HG03565 (cell line): ENCODE results near the gene XRCC1.

Experiments
- ATAC-seq: cut with Tn5 transposase; IDR thresholded peaks from one replicate; pipeline ENCODE4 v1.9.1; 2021; ENCODE audit warnings: mild to moderate bottlenecking, moderate library complexity; ENCODE audit not compliant: unreplicated experiment

XRCC1 gene

GRCh38 chr19:43582495-43582894 lies 7.2 kb upstream of the XRCC1 start:
- ATAC-seq = no peak

DNA sequence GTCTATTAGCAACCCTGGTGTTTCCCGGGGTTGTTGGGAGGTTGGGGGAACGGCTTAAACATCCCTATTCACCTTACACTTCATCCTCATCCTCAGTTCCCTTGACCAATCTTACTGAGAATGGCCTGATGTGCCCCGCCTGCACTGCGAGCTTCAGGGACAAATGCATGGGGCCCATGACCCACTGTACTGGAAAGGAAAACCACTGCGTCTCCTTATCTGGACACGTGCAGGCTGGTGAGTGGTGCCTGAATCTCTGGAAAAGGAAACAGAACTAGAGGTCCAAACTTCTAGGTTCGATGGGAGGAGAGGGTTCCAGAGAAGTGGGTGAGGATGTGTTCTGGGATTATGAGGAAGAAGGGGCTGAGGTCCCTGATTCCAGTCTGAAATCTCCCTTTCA lies 6.1 kb upstream of the XRCC1 start:
- no peak for ATAC-seq

DNA sequence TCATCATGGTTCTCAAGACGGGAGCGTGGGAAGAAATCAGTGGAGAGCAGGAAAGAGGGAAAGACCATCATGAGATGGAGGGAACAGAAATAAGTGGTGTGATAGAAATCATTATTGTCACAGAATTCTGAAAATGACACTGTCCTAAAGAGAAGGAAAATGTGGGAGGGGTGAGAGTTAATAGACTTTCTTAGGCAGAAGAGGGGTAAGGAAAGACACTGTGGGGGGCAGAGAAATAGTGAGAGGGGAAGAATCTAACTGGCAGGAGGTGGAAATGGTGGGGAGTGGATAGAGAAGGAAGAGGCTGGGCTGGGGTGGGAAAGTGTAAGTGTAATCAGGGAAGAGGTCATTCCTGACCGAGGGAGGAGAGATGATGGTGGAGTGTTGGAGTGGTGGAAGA lies 3.5 kb upstream of the XRCC1 start:
- no peak for ATAC-seq

- no peak for ATAC-seq
These were observed 890 bp upstream of the XRCC1 start for GRCh38 chr19:43575955-43576878.

GRCh38 chr19:43574424-43575155 lies 737 bp downstream of the XRCC1 start:
- no peak for ATAC-seq

DNA sequence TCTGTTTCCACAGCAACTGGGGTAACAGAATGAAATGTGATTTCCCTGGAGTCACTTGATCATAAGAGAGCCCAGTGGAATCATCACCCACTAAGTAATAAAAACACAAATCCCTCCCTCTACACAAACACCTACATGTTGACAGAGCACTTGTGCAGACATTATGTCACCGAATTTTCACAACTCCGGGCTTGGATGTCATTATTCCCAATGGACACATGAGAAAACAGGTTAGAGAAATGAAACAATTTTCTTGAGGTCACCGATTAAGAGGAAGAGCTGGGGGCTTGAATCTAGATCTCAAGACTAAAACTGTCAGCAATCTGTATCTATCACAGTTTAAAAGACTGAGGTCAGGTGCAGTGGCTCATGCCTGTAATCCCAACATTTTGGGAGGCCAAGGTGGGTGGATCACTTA lies 3.1 kb downstream of the XRCC1 start:
- no peak for ATAC-seq

DNA sequence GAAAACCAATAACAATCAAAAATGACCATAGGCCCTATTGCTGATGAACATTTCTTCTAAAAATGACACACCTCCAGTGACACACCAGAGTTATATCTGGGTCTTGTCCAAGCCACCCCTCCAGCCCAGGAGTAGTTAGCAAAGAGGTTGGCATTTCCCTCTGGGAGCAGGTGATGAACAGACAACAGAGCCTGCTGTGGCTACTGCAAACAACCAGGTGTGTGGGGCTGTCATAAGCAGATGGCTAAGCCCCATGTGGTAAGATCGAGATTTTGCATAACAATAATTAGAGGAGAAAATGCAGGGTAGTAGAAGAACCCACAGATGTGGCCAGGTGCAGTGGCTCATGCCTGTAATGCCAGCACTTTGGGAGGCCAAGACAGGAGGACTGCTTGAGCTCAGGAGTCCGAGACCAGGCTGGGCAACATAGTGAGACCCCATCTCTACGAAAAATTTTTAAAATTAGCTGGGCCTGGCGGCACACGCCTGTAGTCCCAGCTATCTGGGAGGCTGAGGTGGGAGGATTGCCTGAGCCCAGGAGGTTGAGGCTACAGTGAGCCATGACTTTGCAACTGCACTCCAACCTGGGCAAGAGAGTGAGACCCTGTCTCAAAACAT lies 5.0 kb downstream of the XRCC1 start:
- no peak for ATAC-seq

DNA sequence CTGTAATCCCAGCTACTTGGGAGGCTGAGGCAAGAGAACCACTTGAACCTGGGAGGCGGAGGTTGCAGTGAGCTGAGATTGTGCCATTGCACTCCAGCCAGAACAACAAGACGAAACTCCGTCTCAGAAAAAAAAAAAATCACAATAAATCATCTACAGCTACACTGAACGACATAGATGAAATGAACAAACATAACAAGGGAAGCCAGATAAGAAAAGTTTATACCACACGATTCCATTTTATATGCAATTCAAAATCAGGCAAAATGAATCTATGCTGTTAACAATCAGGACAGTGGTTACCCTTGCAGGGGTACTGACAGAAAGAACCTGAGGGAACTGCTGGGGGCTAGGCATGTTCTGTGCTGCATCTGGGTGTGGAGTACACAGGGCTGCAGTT lies 5.7 kb downstream of the XRCC1 start:
- ATAC-seq = no peak

GRCh38 chr19:43564800-43565199 lies 10.5 kb downstream of the XRCC1 start:
- no peak for ATAC-seq

DNA sequence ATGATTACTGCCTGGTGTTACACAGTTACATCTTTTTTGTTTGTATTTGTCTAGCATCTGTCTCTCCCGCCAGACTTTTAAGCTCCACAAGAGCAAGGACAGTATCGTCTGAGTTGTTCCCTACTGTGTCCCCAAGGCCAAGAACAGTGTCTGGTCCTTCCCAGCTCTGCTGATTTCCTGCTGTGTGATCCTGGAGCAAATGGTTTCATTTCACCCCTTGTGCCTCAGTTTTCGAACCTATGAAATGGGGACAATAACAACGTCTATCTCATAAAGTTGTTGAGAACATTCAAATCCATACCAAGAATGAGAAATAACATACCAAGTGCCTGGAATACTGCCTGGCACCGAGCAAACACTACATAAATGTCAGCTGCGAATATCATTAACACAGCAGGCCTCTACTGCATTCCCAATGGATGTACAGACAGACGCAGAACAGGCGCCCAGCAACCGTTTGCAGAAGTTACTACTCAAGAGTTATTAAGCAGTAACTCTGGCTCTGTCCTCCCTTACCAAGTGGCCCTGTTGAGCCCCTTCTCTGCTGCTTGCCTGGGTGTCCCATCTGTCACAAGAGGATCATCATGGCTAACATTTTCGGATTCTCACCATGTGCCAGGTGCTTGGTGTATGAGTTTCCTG lies 11.4 kb downstream of the XRCC1 start:
- ATAC-seq = no peak

DNA sequence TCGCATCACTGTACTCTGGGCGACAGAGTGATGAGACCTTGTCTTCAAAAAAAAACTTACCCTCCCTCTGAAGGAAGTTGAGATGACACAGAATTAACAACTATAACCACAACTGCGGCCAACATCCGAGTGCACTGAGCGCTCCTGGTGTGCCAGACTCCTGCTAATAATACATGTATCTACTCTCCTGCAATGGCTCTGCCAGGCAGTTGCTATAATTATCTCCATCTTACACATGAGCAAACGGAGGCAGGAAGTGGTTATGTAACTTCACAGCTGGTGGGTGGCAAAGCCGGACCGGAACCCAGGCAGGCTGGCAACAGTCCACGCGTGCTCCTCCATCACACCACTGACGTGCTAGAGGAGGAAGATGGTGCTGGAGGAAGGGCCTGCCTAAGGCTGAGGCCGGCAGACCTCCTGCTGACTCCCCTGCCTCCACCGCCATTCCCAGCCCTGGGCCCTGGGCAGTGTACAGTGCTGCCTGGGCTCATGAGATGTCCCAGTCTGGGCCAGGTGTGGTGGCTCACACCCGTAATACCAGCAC lies 12.6 kb downstream of the XRCC1 start:
- peak; percentile 65 for ATAC-seq

DNA sequence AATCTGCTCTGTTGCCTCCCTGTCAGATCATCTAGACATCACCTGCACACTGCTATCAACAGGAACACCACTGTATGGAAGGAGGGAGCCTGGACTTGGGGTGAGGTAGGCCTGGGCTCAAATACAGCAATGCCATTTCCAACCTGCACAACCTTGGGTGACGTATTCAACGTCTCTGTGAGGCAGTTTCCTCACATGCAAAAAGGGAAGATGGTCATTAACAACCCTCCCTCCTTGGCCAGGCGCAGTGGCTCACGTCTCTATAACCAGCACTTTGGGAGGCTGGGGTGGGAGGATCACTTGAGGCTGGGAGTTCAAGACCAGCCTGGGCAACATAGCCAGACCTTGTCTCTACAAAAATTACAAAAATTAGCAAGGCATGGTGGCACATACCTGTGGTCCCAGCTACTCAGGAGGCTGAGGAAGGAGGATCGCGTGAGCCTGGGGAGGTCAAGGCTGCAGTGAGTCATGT lies 13.1 kb downstream of the XRCC1 start:
- no peak for ATAC-seq

GRCh38 chr19:43561139-43561970 lies 14.0 kb downstream of the XRCC1 start:
- no peak for ATAC-seq

DNA sequence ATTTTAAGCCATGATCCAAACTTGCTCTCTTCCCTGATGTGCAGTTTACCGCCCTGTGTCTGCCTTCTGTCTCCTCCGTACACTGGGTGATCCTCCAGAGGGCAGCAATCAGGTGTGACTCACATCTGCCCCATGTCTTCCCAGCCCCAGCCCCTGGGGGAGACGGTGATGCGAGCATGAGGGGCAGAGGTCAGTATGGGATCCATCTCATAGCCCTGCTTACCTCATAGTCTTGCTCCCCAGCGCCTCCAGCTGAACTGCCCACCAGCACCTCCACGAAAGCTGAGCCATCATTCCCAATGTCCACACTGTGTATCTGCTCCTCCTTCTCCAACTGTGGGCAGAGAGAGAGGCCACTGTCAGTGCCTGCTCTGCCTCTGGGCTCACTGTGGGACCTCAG lies 14.6 kb downstream of the XRCC1 start:
- no peak for ATAC-seq

- ATAC-seq = no peak
These were observed 20.0 kb downstream of the XRCC1 start for GRCh38 chr19:43555185-43555770.

DNA sequence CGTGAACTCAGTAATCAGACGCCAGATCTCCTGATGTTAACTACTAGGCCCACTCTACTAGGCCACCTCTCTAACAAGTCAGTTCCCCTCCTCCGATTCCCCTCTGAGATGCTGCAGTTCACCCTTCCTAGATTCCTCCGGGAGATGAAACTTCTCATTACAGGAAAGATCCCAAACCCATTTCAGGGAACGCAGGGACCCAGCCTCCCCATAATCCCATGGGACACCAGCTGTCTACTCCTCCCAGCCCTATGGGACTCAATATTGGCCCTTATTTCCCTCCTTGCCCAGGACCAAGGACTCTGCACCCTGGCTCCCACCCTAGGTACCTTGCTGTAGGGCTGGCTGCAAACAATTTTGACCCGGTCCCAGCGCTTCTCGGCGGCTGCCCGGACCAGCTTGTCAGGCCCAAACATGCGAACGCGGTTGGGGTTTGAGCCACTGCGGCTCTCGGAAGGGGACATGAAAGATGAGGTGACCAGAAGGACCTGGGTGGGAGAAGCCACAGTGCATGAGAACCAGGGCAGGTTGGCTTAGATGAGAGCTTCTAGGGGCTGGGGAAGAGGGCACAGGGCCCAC lies 20.9 kb downstream of the XRCC1 start:
- no peak for ATAC-seq

DNA sequence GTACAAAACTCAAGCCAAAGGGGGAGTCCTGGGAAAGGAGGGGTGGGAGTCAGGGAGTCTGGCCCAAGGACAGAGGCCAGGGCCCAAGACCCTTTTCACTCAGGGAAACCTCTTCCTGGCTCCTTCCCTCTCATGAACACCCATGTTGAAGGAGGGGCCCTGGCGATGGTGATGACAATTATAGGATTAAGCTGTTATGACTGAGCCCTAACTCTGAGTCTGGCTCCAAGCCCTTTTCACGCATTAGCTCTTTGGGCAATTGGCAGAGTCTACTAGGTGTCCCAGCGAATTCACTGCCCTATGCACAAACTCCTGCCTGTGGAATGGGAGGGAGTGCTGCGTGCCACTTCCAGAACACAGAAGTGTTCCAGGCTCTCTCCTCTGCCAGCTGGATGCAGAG lies 21.7 kb downstream of the XRCC1 start:
- ATAC-seq = no peak

- ATAC-seq = no peak
These were observed 22.7 kb downstream of the XRCC1 start for GRCh38 chr19:43552616-43553015.

DNA sequence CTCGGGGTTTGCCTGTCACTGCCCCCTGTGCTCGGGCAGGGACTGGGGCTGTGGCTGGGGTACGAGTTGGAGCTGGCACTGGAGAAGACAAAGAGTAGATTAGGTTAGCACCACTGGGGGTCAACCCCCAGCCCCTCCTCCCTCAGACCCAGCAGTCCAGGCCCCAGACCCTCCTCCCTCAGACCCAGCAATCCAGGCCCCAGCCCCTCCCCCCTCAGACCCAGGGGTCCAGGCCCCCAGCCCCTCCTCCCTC lies 23.2 kb downstream of the XRCC1 start:
- no peak for ATAC-seq
